ENCODE data around the gene PLET1. TPM values are rescaled to one million over a fixed set of nuclear protein-coding genes. Genes with fewer than 3 reads are reported as not detected.

PLET1 gene
- total and polyA plus RNA-seq, 2 donors (not counting 1 experiment from before 2014, with no cell fraction given) = not detected

- no peaks in the 10 kb centered on the region for H4K20me1 ChIP-seq (ENCODE audit: control insufficient read depth, extremely low read depth, insufficient read depth, low read length)
- no peak overlapping the region for H3K9ac ChIP-seq (ENCODE audit: insufficient read depth, low read length)
- no peak overlapping the region for H3K4me2 ChIP-seq (ENCODE audit: extremely low read depth, insufficient read depth, low read length)
- no peaks in the 10 kb centered on the region for H3K27me3 ChIP-seq (ENCODE audit: control insufficient read depth, insufficient read depth, low read length)
- no peaks in the 10 kb centered on the region for H3K79me2 ChIP-seq (ENCODE audit: control insufficient read depth, insufficient read depth, low read length)
- peaks cover 2% of the 10 kb centered on the region for H3K4me1 ChIP-seq (ENCODE audit: control insufficient read depth, extremely low read depth, insufficient read depth, low read length)
- TF ChIP-seq EZH2 (IDR thresholded peaks at IDR 0.05; ENCODE audit: low read length, missing control alignments) = no peak
- TF ChIP-seq CTCF (conservative IDR thresholded peaks at IDR 0.05 in 1 of 2, IDR thresholded peaks at IDR 0.05 in 1 of 2; ENCODE audit: low read depth in 1 of 2, low read length in 2 of 2) = no peak
- no peaks in the 10 kb centered on the region for H3K9me3 ChIP-seq (ENCODE audit: control insufficient read depth, insufficient read depth, low read depth, low read length)
- no peaks in the 10 kb centered on the region for H3K36me3 ChIP-seq (ENCODE audit: control insufficient read depth, insufficient read depth, low read length)
- no peak overlapping the region for H2AFZ ChIP-seq (ENCODE audit: low read length)
- no peak for DNase-seq (ENCODE audit: low read depth in 2 of 2)
- H3K4me3 ChIP-seq (replicated peaks in 1 of 4; ENCODE audit: control extremely low read depth in 1 of 4, insufficient read depth in 1 of 4, low read depth in 3 of 4, low read length in 4 of 4) = no peak overlapping the region
- H3K27ac ChIP-seq (ENCODE audit: insufficient read depth, low read length) = no peak overlapping the region
These were observed 49.1 kb downstream of the PLET1 start for GRCh38 chr11:112211536-112211935.

GRCh38 chr11:112210890-112211289 lies 49.8 kb downstream of the PLET1 start:
- Histone ChIP-seq H3K4me1 (ENCODE audit: control insufficient read depth, extremely low read depth, insufficient read depth, low read length) (peaks cover 2% of the 10 kb centered on the region), H4K20me1 (ENCODE audit: control insufficient read depth, extremely low read depth, insufficient read depth, low read length) (no peaks in the 10 kb centered on the region), H3K4me2 (ENCODE audit: extremely low read depth, insufficient read depth, low read length) (no peak overlapping the region), H3K27me3 (ENCODE audit: control insufficient read depth, insufficient read depth, low read length) (no peaks in the 10 kb centered on the region), H2AFZ (ENCODE audit: low read length) (no peak overlapping the region), H3K27ac (ENCODE audit: insufficient read depth, low read length) (no peak overlapping the region), H3K4me3 (replicated peaks in 1 of 4; ENCODE audit: control extremely low read depth in 1 of 4, insufficient read depth in 1 of 4, low read depth in 3 of 4, low read length in 4 of 4) (no peak overlapping the region), H3K9me3 (ENCODE audit: control insufficient read depth, insufficient read depth, low read depth, low read length) (no peaks in the 10 kb centered on the region), H3K79me2 (ENCODE audit: control insufficient read depth, insufficient read depth, low read length) (no peaks in the 10 kb centered on the region), H3K36me3 (ENCODE audit: control insufficient read depth, insufficient read depth, low read length) (no peaks in the 10 kb centered on the region), H3K9ac (ENCODE audit: insufficient read depth, low read length) (no peak overlapping the region)
- TF ChIP-seq CTCF (conservative IDR thresholded peaks at IDR 0.05 in 1 of 2, IDR thresholded peaks at IDR 0.05 in 1 of 2; ENCODE audit: low read depth in 1 of 2, low read length in 2 of 2) (no peak), EZH2 (IDR thresholded peaks at IDR 0.05; ENCODE audit: low read length, missing control alignments) (no peak)
- DNase-seq (ENCODE audit: low read depth in 2 of 2) = no peak

GRCh38 chr11:112206071-112206470 lies 54.6 kb downstream of the PLET1 start:
- no peak overlapping the region for H3K4me3 ChIP-seq (replicated peaks in 1 of 4; ENCODE audit: control extremely low read depth in 1 of 4, insufficient read depth in 1 of 4, low read depth in 3 of 4, low read length in 4 of 4)
- DNase-seq (ENCODE audit: low read depth in 2 of 2) = no peak
- H3K4me2 ChIP-seq (ENCODE audit: extremely low read depth, insufficient read depth, low read length) = no peak overlapping the region
- no peak for TF ChIP-seq EZH2 (IDR thresholded peaks at IDR 0.05; ENCODE audit: low read length, missing control alignments)
- TF ChIP-seq CTCF (conservative IDR thresholded peaks at IDR 0.05 in 1 of 2, IDR thresholded peaks at IDR 0.05 in 1 of 2; ENCODE audit: low read depth in 1 of 2, low read length in 2 of 2) = no peak
- no peaks in the 10 kb centered on the region for H3K36me3 ChIP-seq (ENCODE audit: control insufficient read depth, insufficient read depth, low read length)
- H3K9me3 ChIP-seq (ENCODE audit: control insufficient read depth, insufficient read depth, low read depth, low read length) = no peaks in the 10 kb centered on the region
- no peak overlapping the region for H2AFZ ChIP-seq (ENCODE audit: low read length)
- H3K79me2 ChIP-seq (ENCODE audit: control insufficient read depth, insufficient read depth, low read length) = no peaks in the 10 kb centered on the region
- H3K27me3 ChIP-seq (ENCODE audit: control insufficient read depth, insufficient read depth, low read length) = no peaks in the 10 kb centered on the region
- H3K27ac ChIP-seq (ENCODE audit: insufficient read depth, low read length) = no peak overlapping the region
- H3K9ac ChIP-seq (ENCODE audit: insufficient read depth, low read length) = no peak overlapping the region
- no peaks in the 10 kb centered on the region for H4K20me1 ChIP-seq (ENCODE audit: control insufficient read depth, extremely low read depth, insufficient read depth, low read length)
- H3K4me1 ChIP-seq (ENCODE audit: control insufficient read depth, extremely low read depth, insufficient read depth, low read length) = no peaks in the 10 kb centered on the region

Measured in fibroblast of lung (primary cell).